Urinary bladder (tissue), 4 donors: ENCODE data around the gene MAGI1. TPM values are rescaled to one million over a fixed set of nuclear protein-coding genes. Genes with fewer than 3 reads are reported as not detected.
A peak's percentile ranks its signal among the peaks of the same experiment; 100 is the strongest.

Experiments used
- DNase-seq: peaks from one replicate; pipeline ENCODE4 v3.0.0-alpha.2; 2015; ENCODE audit errors: extremely low spot score
- H3K27ac ChIP-seq: one replicate; pipeline ENCODE4 v1.5.1; 2013; ENCODE audit warnings: low read depth, mild to moderate bottlenecking, moderate library complexity
- H3K36me3 ChIP-seq: one replicate; pipeline ENCODE4 v1.6.1; 2013; ENCODE audit warnings: mild to moderate bottlenecking, moderate library complexity; ENCODE audit not compliant: insufficient read depth
- H3K4me1 ChIP-seq: one replicate; pipeline ENCODE4 v1.6.1; 2013; ENCODE audit warnings: mild to moderate bottlenecking, moderate library complexity; ENCODE audit not compliant: insufficient read depth
- H3K4me3 ChIP-seq: one replicate; pipeline ENCODE4 v1.5.1; 2013; ENCODE audit warnings: low read depth, low read length
- WGBS: extraction: QIAGEN DNeasy Blood & Tissue Kit; methylation state at CpG from one replicate; pipeline ENCODE4 v1.1.7; 2013; 5-methylcytosine and 5-hydroxymethylcytosine counted together
- polyA plus RNA-seq: library from polyadenylated mRNA; stranded (reverse); fragments of 200-250 nt; gene quantifications from one replicate; pipeline ENCODE4 v1.2.3, GENCODE V29; 2013
- total RNA-seq: library from RNA; depleted of rRNA; stranded (reverse); fragments of >200 nt; gene quantifications from one replicate; pipeline ENCODE4 v1.2.3, GENCODE V29; 2014
- donor health status: healthy with polysubstance abuse.
- donor health status: healthy.

MAGI1 gene
- total and polyA plus RNA-seq, 2 donors = 9.7 to 46.7 TPM

DNA sequence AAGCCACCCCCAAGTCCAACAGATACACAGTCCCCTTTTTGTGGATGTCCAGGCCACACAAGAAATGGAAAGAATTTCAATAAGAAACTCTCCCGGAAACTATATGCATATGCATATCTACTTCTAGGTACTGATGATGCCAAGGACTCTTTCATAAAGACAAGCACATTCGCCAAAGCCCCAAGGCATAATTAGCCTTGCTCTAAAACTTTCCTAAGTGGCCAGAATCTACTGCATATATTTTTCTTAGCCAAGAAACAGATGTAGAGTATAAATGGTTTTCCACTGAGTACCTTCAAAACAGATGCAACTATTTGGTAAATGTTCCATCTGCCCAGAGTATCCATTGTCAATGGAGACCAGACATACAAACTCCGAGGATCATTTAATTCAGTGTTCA lies 73.9 kb downstream of the MAGI1 start:
- H3K4me3 ChIP-seq = no peak overlapping the region
- H3K36me3 ChIP-seq = no peaks in the 10 kb centered on the region
- no peak for DNase-seq
- no peaks in the 10 kb centered on the region for H3K4me1 ChIP-seq
- 88% methylated on average over 3 of the region's 3 CpGs for WGBS
- H3K27ac ChIP-seq = no peak overlapping the region

DNA sequence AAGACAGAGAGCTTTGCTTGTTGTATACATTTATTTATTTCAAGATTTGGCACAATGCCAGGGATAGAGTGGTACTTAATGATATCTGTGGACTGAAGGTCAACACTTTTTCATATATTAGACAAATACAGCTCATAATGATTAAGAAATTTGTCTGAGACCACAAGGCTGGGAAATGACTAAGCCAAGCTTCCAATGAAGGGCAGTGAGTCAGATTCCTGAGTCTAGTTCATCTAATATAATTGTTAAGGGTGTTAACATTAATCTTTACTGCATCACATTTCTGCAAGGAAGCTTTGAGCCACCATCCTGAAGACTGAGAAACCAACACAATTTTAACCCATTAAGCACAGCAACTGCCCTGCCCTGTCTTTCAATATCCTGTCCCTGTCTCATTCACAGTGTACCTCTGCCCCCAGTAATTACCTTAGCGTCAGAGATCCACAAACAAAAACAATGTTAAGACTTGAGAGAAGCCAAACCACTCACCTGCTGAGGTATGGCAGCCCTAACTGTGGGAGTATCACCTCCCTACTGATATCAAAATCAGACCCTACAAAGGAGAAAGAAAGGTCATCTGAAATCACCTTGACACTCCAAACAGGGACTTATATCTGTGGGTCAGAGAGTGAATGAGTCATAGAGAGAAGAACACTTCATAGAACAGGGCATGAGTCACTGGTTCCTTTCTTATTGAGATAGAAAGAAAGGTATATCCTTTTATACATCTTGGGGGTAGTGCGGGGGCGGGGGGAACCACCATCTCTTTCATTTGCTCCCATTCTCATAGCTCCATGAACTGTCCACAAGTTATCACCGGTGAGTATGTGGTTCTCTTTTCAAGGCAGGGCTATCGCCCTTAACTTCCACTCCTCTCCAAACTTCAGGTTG lies 74.7 kb downstream of the MAGI1 start:
- DNase-seq = no peak
- Histone ChIP-seq H3K4me3 (no peak overlapping the region), H3K4me1 (no peaks in the 10 kb centered on the region), H3K36me3 (no peaks in the 10 kb centered on the region), H3K27ac (no peak overlapping the region)
- WGBS = 87% methylated on average over 5 of the region's 5 CpGs

DNA sequence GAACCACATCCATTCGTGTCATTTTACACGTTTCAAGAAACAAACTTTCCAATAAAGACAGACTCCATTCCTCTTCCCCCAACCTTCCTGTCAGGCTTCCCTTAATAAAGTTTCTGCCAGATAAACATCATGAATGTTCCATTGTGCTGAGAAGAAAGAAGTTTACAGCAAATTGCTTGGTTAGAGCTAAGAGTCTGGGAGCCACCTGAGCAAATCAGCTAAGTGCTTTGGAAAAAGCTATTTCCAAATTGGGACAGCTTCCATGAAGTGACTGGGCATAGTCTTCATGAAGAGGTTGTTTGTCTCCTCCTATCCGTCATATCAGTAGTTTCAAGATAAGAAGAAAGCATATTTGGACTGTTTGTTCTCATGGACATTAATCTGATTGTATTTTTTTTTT lies 77.0 kb downstream of the MAGI1 start:
- H3K4me1 ChIP-seq = no peaks in the 10 kb centered on the region
- no peaks in the 10 kb centered on the region for H3K36me3 ChIP-seq
- H3K27ac ChIP-seq = no peak overlapping the region
- no peak overlapping the region for H3K4me3 ChIP-seq
- 46% methylated on average over 3 of the region's 3 CpGs for WGBS
- DNase-seq = no peak

GRCh38 chr3:65961128-65961527 lies 77.6 kb downstream of the MAGI1 start:
- no peak for DNase-seq
- 90% methylated on average over 2 of the region's 2 CpGs for WGBS
- no peaks in the 10 kb centered on the region for H3K4me1 ChIP-seq
- no peak overlapping the region for H3K4me3 ChIP-seq
- H3K36me3 ChIP-seq = no peaks in the 10 kb centered on the region
- no peak overlapping the region for H3K27ac ChIP-seq

GRCh38 chr3:65960087-65960486 lies 78.6 kb downstream of the MAGI1 start:
- no peak for DNase-seq
- no peaks in the 10 kb centered on the region for H3K4me1 ChIP-seq
- H3K36me3 ChIP-seq = no peaks in the 10 kb centered on the region
- no peak overlapping the region for H3K4me3 ChIP-seq
- H3K27ac ChIP-seq = no peak overlapping the region
- 37% methylated on average over 6 of the region's 6 CpGs for WGBS

DNA sequence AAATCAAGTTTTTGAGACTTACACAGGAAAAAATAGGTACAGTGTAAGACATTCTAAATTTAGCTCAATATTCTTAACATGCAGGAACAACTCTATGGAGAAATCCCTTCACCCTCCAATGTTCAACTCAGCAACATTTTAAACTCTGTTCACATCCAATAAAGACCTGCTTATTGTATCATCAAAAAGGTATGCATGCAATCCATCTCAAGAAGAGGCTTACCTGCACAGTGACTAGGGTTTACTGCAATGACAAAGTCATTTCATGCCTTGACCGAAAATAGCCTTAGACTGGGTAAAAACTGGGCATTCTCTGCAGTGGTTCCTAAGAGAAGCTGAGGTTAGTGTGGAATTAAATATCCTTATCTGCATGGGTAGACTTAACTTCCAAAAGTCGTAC lies 80.5 kb downstream of the MAGI1 start:
- 93% methylated on average over 2 of the region's 2 CpGs for WGBS
- no peaks in the 10 kb centered on the region for H3K36me3 ChIP-seq
- DNase-seq = no peak
- H3K4me1 ChIP-seq = no peaks in the 10 kb centered on the region
- H3K4me3 ChIP-seq = no peak overlapping the region
- no peak overlapping the region for H3K27ac ChIP-seq

- WGBS = 66% methylated on average over 10 of the region's 10 CpGs
- no peak overlapping the region for H3K4me3 ChIP-seq
- DNase-seq = no peak
- H3K4me1 ChIP-seq = no peaks in the 10 kb centered on the region
- H3K36me3 ChIP-seq = no peaks in the 10 kb centered on the region
- H3K27ac ChIP-seq = no peak overlapping the region
These were observed 82.8 kb downstream of the MAGI1 start for GRCh38 chr3:65955792-65956477.

GRCh38 chr3:65953881-65954733 lies 84.6 kb downstream of the MAGI1 start:
- Histone ChIP-seq H3K36me3 (no peaks in the 10 kb centered on the region), H3K27ac (peak overlapping the region; percentile 72), H3K4me1 (no peaks in the 10 kb centered on the region), H3K4me3 (no peak overlapping the region)
- DNase-seq = no peak
- 47% methylated on average over 16 of the region's 16 CpGs for WGBS

DNA sequence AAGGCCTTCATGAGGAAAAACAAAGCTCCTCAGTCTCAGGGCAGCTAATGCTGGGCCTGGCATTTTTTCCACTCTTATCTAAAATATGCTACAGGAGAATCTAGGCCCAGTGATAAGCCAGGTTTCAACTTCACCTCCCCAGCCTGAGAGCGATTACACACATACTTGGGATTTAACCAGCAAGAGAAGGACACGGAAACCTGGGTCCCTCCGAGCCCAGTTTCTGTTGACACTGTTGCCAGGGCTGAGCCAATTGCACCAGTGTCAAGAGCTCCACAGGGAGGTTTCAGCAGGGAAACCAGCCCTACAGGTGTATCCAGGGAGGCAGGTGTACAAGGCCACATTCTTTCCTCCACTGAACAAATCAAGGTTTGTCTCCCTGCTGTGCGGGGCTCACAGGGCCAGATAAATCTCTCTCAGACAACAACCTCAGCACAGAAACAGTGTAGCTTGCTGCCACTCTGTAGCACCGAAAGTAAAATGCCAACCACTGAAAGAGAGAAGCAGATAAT lies 85.4 kb downstream of the MAGI1 start:
- DNase-seq = peak; percentile 76
- Histone ChIP-seq H3K4me1 (no peaks in the 10 kb centered on the region), H3K27ac (peak overlapping the region; percentile 39), H3K4me3 (no peak overlapping the region), H3K36me3 (no peaks in the 10 kb centered on the region)
- 53% methylated on average over 5 of the region's 5 CpGs for WGBS

DNA sequence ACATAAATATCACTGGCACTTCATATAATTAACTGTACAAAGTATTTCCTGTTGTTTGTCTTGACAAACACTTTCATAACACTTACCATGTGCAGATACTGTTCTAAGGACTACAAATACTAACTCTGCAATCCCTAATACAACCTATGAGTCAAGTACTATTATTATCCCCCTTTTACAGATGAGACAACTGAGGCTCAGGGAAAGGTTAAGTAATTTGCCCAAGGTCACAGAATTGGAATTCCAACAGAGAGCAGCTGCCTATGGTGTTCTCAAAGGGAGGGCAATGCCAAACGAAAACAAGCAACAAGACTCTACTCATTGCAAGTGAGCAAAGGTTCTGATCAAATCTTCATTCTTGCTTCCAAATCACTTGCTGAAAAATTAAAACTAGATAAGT lies 85.9 kb downstream of the MAGI1 start:
- WGBS = 68% methylated on average over 1 of the region's 1 CpG
- Histone ChIP-seq H3K36me3 (no peaks in the 10 kb centered on the region), H3K27ac (peak overlapping the region; percentile 39), H3K4me3 (no peak overlapping the region), H3K4me1 (no peaks in the 10 kb centered on the region)
- no peak for DNase-seq

GRCh38 chr3:65951836-65952505 lies 86.7 kb downstream of the MAGI1 start:
- H3K27ac ChIP-seq = peak overlapping the region; percentile 33
- H3K36me3 ChIP-seq = no peaks in the 10 kb centered on the region
- WGBS = 69% methylated on average over 4 of the region's 4 CpGs
- no peaks in the 10 kb centered on the region for H3K4me1 ChIP-seq
- H3K4me3 ChIP-seq = no peak overlapping the region
- DNase-seq = no peak

DNA sequence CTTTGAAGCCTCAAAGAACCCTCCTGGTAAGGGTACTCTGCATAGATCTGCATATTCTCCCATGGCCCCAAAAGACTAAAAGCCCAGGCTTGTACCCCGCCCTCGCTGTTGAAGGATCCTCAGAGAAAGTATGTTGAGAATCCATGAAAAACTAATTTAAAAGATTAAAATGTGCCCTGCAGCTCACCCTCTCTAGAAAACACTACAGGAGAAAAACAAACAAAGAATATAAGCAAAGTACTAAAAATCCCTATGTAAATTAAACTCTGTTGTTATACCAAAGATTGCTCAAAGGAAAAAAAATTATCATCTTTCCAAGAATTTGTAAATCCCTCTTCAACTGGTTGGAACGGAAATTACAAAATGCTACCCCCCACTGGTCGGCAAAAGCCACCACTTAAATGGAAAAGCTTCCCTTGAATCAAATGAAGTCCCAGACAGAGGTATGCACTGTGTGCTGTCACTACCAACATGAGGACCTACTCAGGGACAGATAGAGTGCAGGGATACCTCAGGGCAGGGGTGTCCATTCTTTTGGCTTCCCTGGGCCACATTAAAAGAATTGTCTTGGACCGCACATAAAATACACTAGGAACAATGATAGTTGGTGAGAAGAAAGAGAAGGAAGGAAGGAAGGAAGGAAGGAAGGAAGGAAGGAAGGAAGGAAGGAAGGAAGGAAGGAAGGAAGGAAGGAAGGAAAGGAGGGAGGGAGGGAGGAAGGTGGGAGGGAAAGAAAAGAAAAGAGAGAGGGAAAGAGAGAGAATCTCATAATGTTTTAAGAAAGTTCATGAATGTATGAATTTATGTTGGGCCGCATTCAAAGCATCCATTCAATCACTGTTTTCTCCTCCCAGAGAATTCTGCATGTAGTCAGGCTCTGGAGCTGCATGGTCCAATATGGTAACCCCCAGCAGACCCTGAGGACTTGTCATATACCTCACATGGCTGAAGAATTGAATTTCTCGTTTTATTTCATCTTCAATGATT lies 88.1 kb downstream of the MAGI1 start:
- Histone ChIP-seq H3K4me3 (no peak overlapping the region), H3K27ac (no peak overlapping the region), H3K4me1 (no peaks in the 10 kb centered on the region), H3K36me3 (no peaks in the 10 kb centered on the region)
- DNase-seq = no peak
- 82% methylated on average over 7 of the region's 7 CpGs for WGBS
